C4-2B (cell line): ENCODE data around the gene ZNF320.

Experiments used
- CTCF ChIP-seq: fragments of 450-650 bp; conservative IDR thresholded peaks from 2 replicates; pipeline ENCODE4 v1.5.1; 2017; ENCODE audit warnings: mild to moderate bottlenecking
- ZFX ChIP-seq: fragments of 450-650 bp; IDR thresholded peaks from 2 replicates; pipeline ENCODE4 v1.6.1; 2017

- no peak for TF ChIP-seq CTCF
- no peak for TF ChIP-seq ZFX
Measured at GRCh38 chr19:52871466-52871865, 26.0 kb downstream of the ZNF320 start.
